ENCODE measurements around the gene RHOD.

Gene RHOD

GRCh38 chr11:67056267-67057204 is at the start of gene RHOD:
RHOD (plus strand) TSS chr11:67056847; CDS start chr11:67056903, 56 bp downstream.
- no peak for DNase-seq (ENCODE audit: low spot score)

- DNase-seq (ENCODE audit: low spot score), result no peak
These were observed 49.5 kb upstream of the RHOD start for GRCh38 chr11:67007126-67007525.

GRCh38 chr11:67010296-67010905 is 46.2 kb upstream of the RHOD start:
- DNase-seq (ENCODE audit: low spot score), result no peak

GRCh38 chr11:67013511-67014045 is 43.1 kb upstream of the RHOD start:
- no peak for DNase-seq (ENCODE audit: low spot score)

GRCh38 chr11:67014343-67014742 is 42.3 kb upstream of the RHOD start:
- DNase-seq (ENCODE audit: low spot score), result no peak

GRCh38 chr11:67015048-67015447 is 41.6 kb upstream of the RHOD start:
- DNase-seq (ENCODE audit: low spot score), result no peak

GRCh38 chr11:67016550-67016949 is 40.1 kb upstream of the RHOD start:
- DNase-seq (ENCODE audit: low spot score), result no peak

- no peak for DNase-seq (ENCODE audit: low spot score)
These were observed 35.7 kb upstream of the RHOD start for GRCh38 chr11:67020949-67021348.

GRCh38 chr11:67022341-67022933 is 34.2 kb upstream of the RHOD start:
- no peak for DNase-seq (ENCODE audit: low spot score)

GRCh38 chr11:67022961-67023956 is 33.4 kb upstream of the RHOD start, which contains the start of gene SYT12:
SYT12 (plus strand) TSS chr11:67023134; CDS start chr11:67030145, 7,011 bp downstream.
- no peak for DNase-seq (ENCODE audit: low spot score)

GRCh38 chr11:67023957-67024353 is 32.7 kb upstream of the RHOD start:
- DNase-seq (ENCODE audit: low spot score), result no peak

- DNase-seq (ENCODE audit: low spot score), result no peak
These were observed 32.2 kb upstream of the RHOD start for GRCh38 chr11:67024410-67024809.

- DNase-seq (ENCODE audit: low spot score), result no peak
These were observed 31.7 kb upstream of the RHOD start for GRCh38 chr11:67024966-67025365.

GRCh38 chr11:67025750-67026149 is 30.9 kb upstream of the RHOD start:
- DNase-seq (ENCODE audit: low spot score), result no peak

GRCh38 chr11:67026941-67027340 is 29.7 kb upstream of the RHOD start:
- no peak for DNase-seq (ENCODE audit: low spot score)

- no peak for DNase-seq (ENCODE audit: low spot score)
These were observed 29.1 kb upstream of the RHOD start for GRCh38 chr11:67027483-67027930.

- DNase-seq (ENCODE audit: low spot score), result no peak
These were observed 28.6 kb upstream of the RHOD start for GRCh38 chr11:67027943-67028542.

- no peak for DNase-seq (ENCODE audit: low spot score)
These were observed 27.5 kb upstream of the RHOD start for GRCh38 chr11:67029146-67029545.

GRCh38 chr11:67030976-67031375 is 25.7 kb upstream of the RHOD start:
- DNase-seq (ENCODE audit: low spot score), result no peak

- no peak for DNase-seq (ENCODE audit: low spot score)
These were observed 24.7 kb upstream of the RHOD start for GRCh38 chr11:67031791-67032561.
